GM12878 (cell line): ENCODE results near the gene LACTBL1. TPM values are rescaled to one million over a fixed set of nuclear protein-coding genes. Genes with fewer than 3 reads are reported as not detected.

Source experiments
- ATAC-seq: fragments of 200-7000 bp; cut with Tn5 transposase; 3 replicates; pipeline ENCODE4 v1.9.1; 2020; ENCODE audit warnings: mild to moderate bottlenecking, moderate library complexity
- BruUV-seq: library from RNA; stranded (reverse); fragments of 400-500 nt; replicated peaks from 2 replicates; lab custom pipeline; 2021; lab: Mats Ljungman, UMichigan
- CTCF ChIA-PET: fragments of 300-600 bp; sonication (Branson Sonifier 250); formaldehyde crosslinking; extraction: SDS; loops from one replicate; lab custom pipeline; 2021; ENCODE audit warnings: inconsistent platforms; lab: Yijun Ruan, JAX
- POLR2A ChIA-PET: fragments of 350-600 bp; formaldehyde crosslinking; extraction: SDS; loops from one replicate; lab custom pipeline; 2021; ENCODE audit warnings: inconsistent platforms; lab: Charles Lee
- RAD21 ChIA-PET: fragments of 300-600 bp; sonication (Branson Sonifier 250); formaldehyde crosslinking; loops from one replicate; lab custom pipeline; 2023; ENCODE audit warnings: antibody characterized with exemption; ENCODE audit not compliant: unreplicated experiment; lab: Charles Lee
- SMC1A ChIA-PET: fragments of 300-600 bp; sonication (Branson Sonifier 250); formaldehyde crosslinking; loops from one replicate; lab custom pipeline; 2023; ENCODE audit not compliant: unreplicated experiment, uncharacterized antibody; lab: Charles Lee
- DNase-seq: peaks from one replicate; pipeline ENCODE4 v3.0.0-alpha.2; 2011; ENCODE audit warnings: low read depth, low spot score
- FAIRE-seq: peaks from 3 replicates; lab custom pipeline; 2011; peaks lifted over from hg19 to GRCh38; lab: Jason Lieb, UNC
- H2AFZ ChIP-seq: 2 replicates; pipeline ENCODE4 v1.6.0; 2011; ENCODE audit warnings: low read depth, low read length, control low read depth; ENCODE audit not compliant: control insufficient read depth
- H3K27ac ChIP-seq: 2 replicates; pipeline ENCODE4 v1.5.1; 2011; ENCODE audit warnings: control low read depth; ENCODE audit not compliant: control insufficient read depth, insufficient read depth
- H3K27me3 ChIP-seq, 2 experiments: replicated peaks in 1 of 2; 2 replicates each; pipeline versions ENCODE4 v1.6.0 to v1.6.1; 2011; ENCODE audit warnings: low read length in 1 of 2; ENCODE audit not compliant: control insufficient read depth in 2 of 2, insufficient read depth in 2 of 2
- H3K36me3 ChIP-seq, 2 experiments: 2 replicates each; pipeline ENCODE4 v1.5.1; 2011; ENCODE audit warnings: low read length in 1 of 2; ENCODE audit not compliant: control insufficient read depth in 2 of 2, insufficient read depth in 2 of 2
- H3K4me1 ChIP-seq: 2 replicates; pipeline ENCODE4 v1.6.1; 2011; ENCODE audit warnings: mild to moderate bottlenecking, low read length, moderate library complexity, mixed read lengths; ENCODE audit not compliant: control insufficient read depth, insufficient read depth
- H3K4me2 ChIP-seq: 2 replicates; pipeline ENCODE4 v1.6.0; 2011; ENCODE audit warnings: control low read depth; ENCODE audit not compliant: control insufficient read depth, insufficient read depth
- H3K4me3 ChIP-seq: fragments of 200-600 bp; sonication (generic); 2 replicates; pipeline ENCODE4 v1.5.1; 2016
- H3K79me2 ChIP-seq: 2 replicates; pipeline ENCODE4 v1.6.0; 2011; ENCODE audit warnings: low read length; ENCODE audit not compliant: control insufficient read depth, insufficient read depth
- H3K9ac ChIP-seq: 2 replicates; pipeline ENCODE4 v1.8.0; 2011; ENCODE audit warnings: low read length, control low read depth, mixed read lengths; ENCODE audit not compliant: control insufficient read depth, insufficient read depth
- H3K9me3 ChIP-seq: replicated peaks from 3 replicates; pipeline ENCODE4 v1.5.1; 2011; ENCODE audit warnings: mild to moderate bottlenecking, low read length; ENCODE audit not compliant: control insufficient read depth, insufficient read depth
- H4K20me1 ChIP-seq: 2 replicates; pipeline ENCODE4 v1.6.0; 2011; ENCODE audit not compliant: control insufficient read depth, insufficient read depth
- ASH2L ChIP-seq: fragments of 300-600, 200-600 bp; sonication (generic); IDR thresholded peaks from 2 replicates; pipeline ENCODE4 v1.6.1; 2017; ENCODE audit warnings: low read depth, mild to moderate bottlenecking, borderline replicate concordance
- CEBPB ChIP-seq, 2 experiments: fragments of 150-350 bp in 1 of 2; IDR thresholded peaks; 2 replicates each; pipeline ENCODE4 v1.6.1; 2012 to 2014; ENCODE audit warnings: low read depth in 2 of 2, low read length in 2 of 2, borderline replicate concordance in 1 of 2, inconsistent platforms in 1 of 2
- KAT2A ChIP-seq: conservative IDR thresholded peaks from 2 replicates; pipeline ENCODE4 v1.6.1; 2011; ENCODE audit warnings: low read depth, low read length; ENCODE audit not compliant: control insufficient read depth
- MYC ChIP-seq: IDR thresholded peaks from 2 replicates; pipeline ENCODE4 v1.6.1; 2011; ENCODE audit warnings: mild to moderate bottlenecking, low read length, moderate library complexity, inconsistent platforms; ENCODE audit not compliant: insufficient read depth, insufficient replicate concordance, insufficient read length, severe bottlenecking
- POU2F2 ChIP-seq: IDR thresholded peaks from 3 replicates; pipeline ENCODE4 v1.6.1; 2011; ENCODE audit warnings: low read depth, mild to moderate bottlenecking, low read length, borderline replicate concordance
- SRF ChIP-seq, 2 experiments: IDR thresholded peaks; 2 replicates each; pipeline ENCODE4 v1.6.1; 2011; ENCODE audit warnings: low read depth in 2 of 2, low read length in 2 of 2, mild to moderate bottlenecking in 1 of 2, moderate library complexity in 1 of 2
- WGBS: methylation state at CpG from one replicate; pipeline ENCODE4 v1.1.6; 2016; ENCODE audit warnings: low lambda C conversion rate; ENCODE audit not compliant: insufficient replicate concordance, insufficient coverage; ENCODE audit errors: missing lambda C conversion rate; 5-methylcytosine and 5-hydroxymethylcytosine counted together
- in situ Hi-C: fragments of 300-500 bp; cut with MboI; formaldehyde crosslinking; loops from 9 replicates; pipeline ENCODE4 v1.14.3; 2018; ENCODE audit warnings: mixed read lengths
- intact Hi-C: fragments of 100-400 bp; cut with micrococcal nuclease; formaldehyde crosslinking; loops from one replicate; pipeline ENCODE4 v1.14.2; 2022; ENCODE audit not compliant: unreplicated experiment
- polyA plus RNA-seq, 11 experiments: library from polyadenylated mRNA; depleted of rRNA in 4 of 11; unstranded in 6 of 11; stranded (reverse) in 5 of 11; fragments of >200 nt; fragmentation: Nextera tagmentation in 4 of 11; fragmentation: Illumina TruSeq in 1 of 11; extraction: Ambion mirVana in 4 of 11; extraction: Trizol in 1 of 11; gene quantifications; 1 replicate in 1 of 11; 2 replicates in 10 of 11; pipeline versions ENCODE4 v1.2.1 to v1.2.3, GENCODE V29; 2011 to 2016; ENCODE audit warnings: inconsistent platforms in 2 of 11, missing spikeins in 2 of 11, low read depth in 1 of 11
- total RNA-seq, 4 experiments: library from RNA; depleted of rRNA in 3 of 4; stranded (reverse); fragments of >200 nt in 3 of 4; fragmentation: Illumina TruSeq in 1 of 4; extraction: Trizol in 1 of 4; gene quantifications; 2 replicates each; pipeline versions ENCODE4 v1.2.1 to v1.2.3, GENCODE V29; 2013 to 2021

The LACTBL1 gene
- total and polyA plus RNA-seq, 10 of the 15 experiments (the other 5 are each of a cell fraction or from before 2014, with no cell fraction given), result 0.08 TPM; not detected in 9

DNA sequence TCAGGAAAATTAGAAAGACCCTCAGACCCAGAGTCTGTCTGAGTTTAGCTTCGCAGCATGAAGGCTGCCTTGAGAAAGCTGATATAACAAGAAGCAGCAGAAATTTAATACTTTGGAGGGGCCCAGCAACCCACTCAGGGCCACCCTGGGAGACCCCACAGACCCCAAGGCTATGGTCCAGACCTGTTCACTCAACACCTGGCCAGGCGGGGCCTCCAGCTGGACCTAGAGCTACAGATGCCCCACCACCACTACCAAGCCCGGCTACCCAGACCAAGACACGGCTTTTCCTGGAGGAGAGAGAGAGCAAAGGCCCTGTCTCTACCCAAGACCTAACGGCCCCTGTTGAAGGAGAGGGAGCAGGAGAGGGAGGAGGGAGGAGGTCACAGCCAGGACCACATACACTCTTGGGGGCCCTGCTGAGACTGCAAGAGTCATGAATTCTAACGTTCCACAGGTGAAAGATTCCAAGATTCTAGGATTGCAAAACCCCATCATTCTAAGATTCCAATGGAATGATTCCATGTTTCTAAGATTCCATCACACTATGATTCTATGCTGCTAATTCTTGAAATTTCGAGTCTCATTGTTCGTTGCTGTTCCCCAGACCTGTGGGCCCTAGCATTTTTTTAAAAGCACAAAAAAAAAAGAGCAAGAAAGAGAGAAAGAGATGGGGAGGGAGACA is 53.2 kb downstream of the LACTBL1 start:
- TF ChIP-seq MYC, result no peak
- no peaks in the 10 kb centered on the region for H4K20me1 ChIP-seq
- H3K79me2 ChIP-seq, result no peaks in the 10 kb centered on the region
- no peak overlapping the region for H3K27ac ChIP-seq
- 19% methylated on average over 8 of the region's 8 CpGs for WGBS
- H3K4me1 ChIP-seq, result no peaks in the 10 kb centered on the region
- ChIA-PET CTCF (no interaction called here), RAD21 (no interaction called here), SMC1A (no interaction called here), POLR2A (interaction anchor here (0.5 kb wide), 1 partner anchor 14 kb away, joined by 5 read pairs; no protein-coding TSS in a partner anchor)
- H3K4me3 ChIP-seq, result no peak overlapping the region
- in situ Hi-C loops (no loop called here), intact Hi-C loops (no loop called here)
- BruUV-seq, result no TSS peak
- H3K9ac ChIP-seq, result no peak overlapping the region
- no peaks in the 10 kb centered on the region for H3K9me3 ChIP-seq
- DNase-seq (no peak), FAIRE-seq (no peak), ATAC-seq (no peak)
- H2AFZ ChIP-seq, result no peak overlapping the region
- no peaks in the 10 kb centered on the region; a peak in 1 of 4 replicates for H3K27me3 ChIP-seq
- no peaks in the 10 kb centered on the region for H3K36me3 ChIP-seq
- H3K4me2 ChIP-seq, result no peak overlapping the region

DNA sequence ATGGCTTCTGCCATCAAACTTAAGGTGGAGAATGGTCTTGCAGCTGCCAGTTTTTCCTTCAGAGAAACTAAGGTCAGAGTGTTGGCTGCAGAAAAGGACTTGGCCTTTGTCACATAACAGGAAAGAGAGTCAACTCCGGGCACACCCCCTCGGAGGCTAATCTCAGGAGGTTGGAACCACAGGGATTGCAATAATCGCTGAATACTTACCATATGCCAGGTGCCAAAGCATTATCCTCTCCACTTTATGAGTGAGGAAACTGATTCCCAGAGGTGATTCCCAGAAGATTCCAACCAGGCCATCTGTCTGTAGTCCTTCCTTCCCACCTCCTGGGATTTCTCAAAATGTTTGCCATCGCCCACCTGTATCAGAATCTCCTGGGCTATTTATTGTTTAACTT is 54.0 kb downstream of the LACTBL1 start:
- ChIA-PET SMC1A (no interaction called here), POLR2A (interaction anchor here (0.5 kb wide), 1 partner anchor 15 kb away, joined by 5 read pairs; no protein-coding TSS in a partner anchor), RAD21 (no interaction called here)
- WGBS, result 75% methylated on average over 4 of the region's 4 CpGs
- Histone ChIP-seq H3K4me2 (no peak overlapping the region), H4K20me1 (no peaks in the 10 kb centered on the region), H3K9me3 (no peaks in the 10 kb centered on the region), H3K36me3 (no peaks in the 10 kb centered on the region), H2AFZ (no peak overlapping the region), H3K79me2 (no peaks in the 10 kb centered on the region), H3K4me1 (no peaks in the 10 kb centered on the region), H3K27me3 (no peaks in the 10 kb centered on the region; a peak in 1 of 4 replicates), H3K27ac (no peak overlapping the region)
- no peak for ATAC-seq
- no peak for FAIRE-seq
- no TSS peak for BruUV-seq
- in situ Hi-C loops, result no loop called here
- DNase-seq, result no peak
- TF ChIP-seq POU2F2, result no peak
- TF ChIP-seq KAT2A, result no peak
- TF ChIP-seq ASH2L, result no peak
- no peak for TF ChIP-seq SRF (IDR thresholded peaks at IDR 0.05; ENCODE audit: low read depth in 2 of 2, low read length in 2 of 2)
- no peak for TF ChIP-seq CEBPB (IDR thresholded peaks at IDR 0.05; ENCODE audit: borderline replicate concordance in 1 of 2, low read depth in 2 of 2, low read length in 2 of 2)
- TF ChIP-seq, all 136 proteins: peak for 0
- no peak overlapping the region for H3K4me3 ChIP-seq
- H3K9ac ChIP-seq, result no peak overlapping the region
- CTCF ChIA-PET, result no interaction called here
- intact Hi-C loops, result no loop called here
